K562 (cell line): Measurements from ENCODE around the gene XRCC3.

Experiments used
- ASH1L ChIP-seq: fragments of 450-650 bp; IDR thresholded peaks from 2 replicates; pipeline ENCODE4 v1.6.1; 2018; ENCODE audit warnings: borderline replicate concordance, mild to moderate bottlenecking, low read depth; ENCODE audit not compliant: partially characterized antibody
- BRF2 ChIP-seq: IDR thresholded peaks from 3 replicates; pipeline ENCODE4 v1.6.1; 2011; ENCODE audit warnings: borderline replicate concordance, mild to moderate bottlenecking; ENCODE audit not compliant: insufficient read length, insufficient read depth
- FOXK2 ChIP-seq, 2 experiments: fragments of 450-650 bp; IDR thresholded peaks in 1 of 2; conservative IDR thresholded peaks in 1 of 2; 2 replicates each; pipeline ENCODE4 v1.6.1; 2016; ENCODE audit warnings: low read depth in 2 of 2, mild to moderate bottlenecking in 1 of 2
- MIER1 ChIP-seq: fragments of 450-650 bp; IDR thresholded peaks from 2 replicates; pipeline ENCODE4 v1.6.1; 2016; ENCODE audit warnings: antibody characterized with exemption, mild to moderate bottlenecking, low read depth
- NR3C1 ChIP-seq: sonication (generic); formaldehyde crosslinking; IDR thresholded peaks from 2 replicates; pipeline ENCODE4 v1.8.1; 2022; ENCODE audit warnings: missing genetic modification reagents
- RBM34 ChIP-seq: fragments of 200-400 bp; formaldehyde crosslinking; IDR thresholded peaks from 2 replicates; pipeline ENCODE4 v1.6.1; 2018; ENCODE audit warnings: low read length, borderline replicate concordance; ENCODE audit not compliant: insufficient read depth
- SMARCE1 ChIP-seq: fragments of 450-650 bp; IDR thresholded peaks from 2 replicates; pipeline ENCODE4 v1.7.1; 2016; ENCODE audit warnings: mild to moderate bottlenecking
- SRF ChIP-seq, 2 experiments: fragments of 250-450, 450-650 bp in 1 of 2; sonication (Bioruptor Pico) in 1 of 2; sonication (generic) in 1 of 2; formaldehyde crosslinking; IDR thresholded peaks; 2 replicates each; pipeline versions ENCODE4 v1.5.0 to v1.5.1; 2020 to 2022; ENCODE audit warnings: mild to moderate bottlenecking in 1 of 2, missing genetic modification reagents in 1 of 2
- TSC22D4 ChIP-seq: fragments of 450-650 bp; IDR thresholded peaks from 2 replicates; pipeline ENCODE4 v1.6.1; 2016; ENCODE audit warnings: missing genetic modification characterization, missing biosample characterization, control low read depth
- ZBTB7A ChIP-seq: IDR thresholded peaks from 2 replicates; pipeline ENCODE4 v1.6.1; 2011; ENCODE audit warnings: low read depth, mild to moderate bottlenecking, low read length, moderate library complexity, borderline replicate concordance; ENCODE audit not compliant: control insufficient read depth
- ZBTB9 ChIP-seq: fragments of 450-650 bp; formaldehyde crosslinking; IDR thresholded peaks from 2 replicates; pipeline ENCODE4 v1.4.0; 2020; ENCODE audit warnings: mild to moderate bottlenecking, moderate library complexity
- ZNF407 ChIP-seq: fragments of 450-650 bp; IDR thresholded peaks from 2 replicates; pipeline ENCODE4 v1.6.1; 2016; ENCODE audit warnings: low read depth

- no peak for TF ChIP-seq MIER1
- no peak for TF ChIP-seq SRF (CRISPR knock-in tag; IDR thresholded peaks at IDR 0.05)
- TF ChIP-seq RBM34: no peak
- no peak for TF ChIP-seq TSC22D4 (tag)
- no peak for TF ChIP-seq ZNF407
- TF ChIP-seq NR3C1: no peak
- TF ChIP-seq ZBTB7A: no peak
- no peak for TF ChIP-seq BRF2
- TF ChIP-seq ASH1L: no peak
- no peak for TF ChIP-seq SMARCE1
- TF ChIP-seq ZBTB9 (CRISPR knock-in tag): no peak
- TF ChIP-seq FOXK2 (conservative IDR thresholded peaks at IDR 0.05 in 1 of 2, IDR thresholded peaks at IDR 0.05 in 1 of 2; ENCODE audit: low read depth in 2 of 2): no peak
Observed at GRCh38 chr14:103657471-103657870, 57.8 kb downstream of the XRCC3 start.
